Stimulated activated CD8-positive, alpha-beta memory T cell treated with anti-CD3 and anti-CD28 coated beads, Interleukin-7, amount 100 ng/mL, for 24 hours (primary cell): ENCODE results near the gene NR6A1.

Source experiments
- DNase-seq: peaks from one replicate; pipeline ENCODE4 v3.0.0-alpha.2; 2020; ENCODE audit warnings: low read depth

Gene NR6A1

GRCh38 chr9:124795881-124796431 lies 24.8 kb upstream of the NR6A1 start:
- no peak for DNase-seq

GRCh38 chr9:124794902-124795491 lies 23.9 kb upstream of the NR6A1 start:
- DNase-seq = no peak

GRCh38 chr9:124793015-124793541 lies 22.0 kb upstream of the NR6A1 start:
- no peak for DNase-seq

- DNase-seq = no peak
Observed at GRCh38 chr9:124792257-124793014, 21.3 kb upstream of the NR6A1 start.

- DNase-seq = no peak
Observed at GRCh38 chr9:124790801-124791505, 19.8 kb upstream of the NR6A1 start.

GRCh38 chr9:124790301-124790700 lies 19.2 kb upstream of the NR6A1 start:
- DNase-seq = no peak

GRCh38 chr9:124789531-124789930 lies 18.4 kb upstream of the NR6A1 start:
- DNase-seq = no peak

- no peak for DNase-seq
Observed at GRCh38 chr9:124788542-124789217, 17.6 kb upstream of the NR6A1 start.

GRCh38 chr9:124786881-124787573 lies 15.9 kb upstream of the NR6A1 start:
- DNase-seq = no peak

GRCh38 chr9:124784509-124784908 lies 13.4 kb upstream of the NR6A1 start:
- no peak for DNase-seq

GRCh38 chr9:124783830-124784229 lies 12.7 kb upstream of the NR6A1 start:
- no peak for DNase-seq

GRCh38 chr9:124782661-124783574 lies 11.8 kb upstream of the NR6A1 start:
- DNase-seq = no peak

- no peak for DNase-seq
Observed at GRCh38 chr9:124781967-124782660, 11.0 kb upstream of the NR6A1 start.

- no peak for DNase-seq
Observed at GRCh38 chr9:124780757-124781151, 9.6 kb upstream of the NR6A1 start.

- no peak for DNase-seq
Observed at GRCh38 chr9:124780060-124780756, 9.1 kb upstream of the NR6A1 start.

- no peak for DNase-seq
Observed at GRCh38 chr9:124779368-124780059, 8.4 kb upstream of the NR6A1 start.

GRCh38 chr9:124778575-124779367 lies 7.7 kb upstream of the NR6A1 start:
- no peak for DNase-seq
